Activated CD8-positive, alpha-beta memory T cell treated with anti-CD3 and anti-CD28 coated beads, Interleukin-2, amount 50 U/mL, for 24 hours (primary cell): Measurements from ENCODE around the gene VTI1A.
"Not testable (repeated sequence)": the region's sequence is repeated elsewhere in the genome, so short reads cannot be mapped to it uniquely, and the experiment has no call there.

ENCODE experiments used
- DNase-seq: peaks from one replicate; pipeline ENCODE4 v3.0.0-alpha.2; 2020; ENCODE audit errors: extremely low read depth

The VTI1A gene

DNA sequence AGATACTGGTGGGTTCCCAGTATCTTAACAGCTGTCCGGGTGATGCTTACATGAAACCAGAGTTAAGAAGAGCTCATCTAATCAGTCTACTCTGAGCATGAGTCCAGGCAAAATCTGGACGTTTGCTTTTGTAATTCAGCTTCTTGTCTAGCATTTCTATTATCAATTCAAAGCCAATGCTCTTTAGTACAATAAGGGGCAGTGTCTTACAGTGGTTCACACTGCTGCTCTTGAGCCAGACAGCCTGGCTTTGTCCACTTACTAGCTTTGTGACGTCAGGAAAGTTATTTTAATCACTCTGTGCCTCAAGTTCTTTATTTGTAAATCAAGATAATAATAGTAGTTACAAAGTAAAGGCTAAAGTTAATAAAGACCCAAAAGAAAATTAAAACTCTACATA, 275.7 kb downstream of the VTI1A start:
- no peak for DNase-seq

GRCh38 chr10:112723876-112724275, 276.9 kb downstream of the VTI1A start:
- DNase-seq = no peak

DNA sequence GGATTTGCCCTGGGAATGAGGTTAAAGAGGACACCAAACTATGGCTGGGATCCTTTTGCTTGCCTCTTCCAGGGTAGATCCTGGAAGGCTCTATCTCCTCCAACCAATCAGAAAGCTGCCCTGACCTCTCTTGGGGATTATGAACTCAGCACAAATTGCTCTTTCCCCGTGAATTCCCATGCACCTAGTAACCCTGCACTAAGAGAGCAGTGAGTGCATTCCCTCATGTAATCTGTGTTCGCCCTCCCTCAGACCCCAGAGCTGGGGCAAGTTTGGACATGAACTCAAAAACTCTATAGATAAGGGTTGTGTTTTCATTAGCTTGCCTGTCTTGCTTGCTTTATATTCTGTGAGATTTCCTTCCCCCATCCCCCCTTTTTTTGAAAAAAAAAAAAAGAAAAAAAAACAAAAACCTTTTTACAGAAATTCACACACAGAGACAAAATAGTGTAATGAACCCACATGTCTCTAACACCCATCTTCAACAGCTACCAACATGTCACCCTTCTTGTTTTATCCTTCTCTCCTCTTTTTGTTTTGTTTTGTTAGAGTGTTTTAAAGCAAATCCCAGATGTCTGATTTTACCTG, 277.5 kb downstream of the VTI1A start:
- DNase-seq = no peak

- no peak for DNase-seq
These were observed 281.3 kb downstream of the VTI1A start for GRCh38 chr10:112728118-112728883.

DNA sequence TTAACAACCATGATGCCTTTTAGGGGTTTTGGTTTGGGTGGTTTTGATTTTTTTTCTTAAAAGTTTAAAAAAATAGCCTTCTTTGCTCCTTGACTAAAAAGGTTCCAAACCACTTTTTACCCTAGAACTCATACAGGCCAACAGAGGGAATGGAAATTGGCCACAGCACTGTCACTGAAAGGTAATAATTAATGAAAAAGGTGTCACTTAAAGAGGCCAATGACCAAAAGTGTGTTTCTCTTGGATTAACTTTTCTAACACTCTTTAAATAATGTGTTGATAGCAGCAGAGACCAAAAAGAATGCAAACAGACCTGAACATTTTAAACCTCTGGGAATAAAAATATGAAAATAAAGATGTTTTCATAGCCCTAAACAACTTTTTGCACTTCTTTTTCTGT, 282.0 kb downstream of the VTI1A start:
- no peak for DNase-seq

GRCh38 chr10:112731450-112731849, 284.4 kb downstream of the VTI1A start:
- not testable (repeated sequence) for DNase-seq

GRCh38 chr10:112732277-112732921, 285.4 kb downstream of the VTI1A start:
- DNase-seq = no peak

GRCh38 chr10:112735041-112735695, 288.2 kb downstream of the VTI1A start:
- no peak for DNase-seq

DNA sequence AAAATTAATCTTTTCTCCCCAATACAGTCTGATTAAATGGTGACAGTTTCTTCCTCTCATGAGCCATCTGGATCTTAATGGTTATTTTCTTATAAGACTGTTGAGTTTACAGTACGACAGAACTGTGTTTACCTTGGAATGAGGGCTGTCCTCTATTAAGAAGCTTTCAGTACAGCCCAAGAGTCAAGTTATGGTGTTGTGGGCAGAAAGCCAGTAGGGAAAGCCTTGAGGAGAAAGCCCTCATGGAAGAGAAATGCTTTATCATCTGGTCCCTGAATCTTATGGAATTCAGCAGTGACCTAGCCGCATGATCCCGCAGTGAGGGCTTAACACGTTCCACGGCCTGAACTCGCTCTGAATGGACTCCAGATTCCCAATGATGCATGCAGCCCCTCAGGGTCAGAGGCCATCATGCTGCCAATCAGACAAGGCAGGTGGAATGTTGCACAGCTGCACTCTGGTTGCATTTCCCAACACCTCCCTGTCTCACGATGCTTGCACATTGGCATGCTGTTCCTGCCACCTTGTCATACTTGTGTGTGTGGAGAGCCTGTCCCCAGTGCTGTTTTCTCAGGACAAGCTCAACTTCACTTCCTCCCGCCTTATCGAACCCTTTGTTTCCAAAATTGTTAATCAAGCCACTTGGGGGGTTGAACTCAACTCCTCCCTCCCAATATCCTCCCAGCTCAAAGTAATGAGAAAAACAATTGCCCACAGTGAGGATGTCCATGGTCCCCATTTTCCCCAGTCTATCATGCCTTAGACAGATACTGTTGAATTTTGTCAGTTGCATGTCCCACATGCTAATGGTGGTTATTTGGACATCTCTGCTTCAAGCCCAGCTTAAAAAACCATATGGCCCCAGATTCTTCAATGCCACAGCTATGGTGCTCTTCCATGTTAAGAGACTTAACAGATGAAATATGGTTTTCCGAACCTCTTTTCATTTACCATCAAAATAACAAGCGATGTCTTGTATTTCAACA, 291.9 kb downstream of the VTI1A start:
- DNase-seq = no peak

DNA sequence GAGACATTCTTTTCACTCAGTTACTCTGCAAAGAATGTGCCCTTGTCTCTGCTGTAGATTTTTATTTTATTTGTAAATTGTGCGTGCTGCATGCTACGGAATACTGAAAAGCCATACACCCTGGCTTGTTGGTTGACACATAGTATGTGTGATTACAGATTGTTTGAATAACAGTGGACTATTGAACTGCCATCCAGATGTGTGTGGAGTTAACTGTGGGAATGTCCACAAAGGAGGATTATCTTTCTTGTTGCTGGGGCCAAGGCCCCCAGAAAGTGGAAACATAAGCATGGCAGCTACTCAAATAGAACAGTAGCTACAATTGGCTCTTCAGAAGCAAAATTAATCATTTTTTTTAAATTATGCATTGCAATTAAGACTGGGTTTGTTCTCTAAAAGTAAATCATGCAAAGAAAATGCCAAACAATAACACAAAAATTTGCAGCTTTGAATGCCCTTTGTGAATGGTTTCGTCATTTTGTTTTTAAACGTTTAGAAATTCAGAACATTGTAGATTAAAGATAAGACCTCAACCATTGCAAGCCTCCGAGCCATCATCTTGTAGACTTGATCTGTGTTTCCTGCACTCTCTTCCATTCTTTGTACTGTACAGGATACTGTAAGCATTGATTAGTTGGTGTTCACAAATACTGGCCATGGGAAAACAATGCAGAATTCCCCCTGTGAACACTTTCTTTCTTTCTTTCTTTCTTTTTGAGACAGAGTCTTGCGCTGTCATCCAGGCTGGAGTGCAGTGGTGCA, 292.8 kb downstream of the VTI1A start:
- DNase-seq = no peak

GRCh38 chr10:112741830-112742402, 294.9 kb downstream of the VTI1A start:
- no peak for DNase-seq

GRCh38 chr10:112744181-112745096, 297.4 kb downstream of the VTI1A start:
- no peak for DNase-seq

DNA sequence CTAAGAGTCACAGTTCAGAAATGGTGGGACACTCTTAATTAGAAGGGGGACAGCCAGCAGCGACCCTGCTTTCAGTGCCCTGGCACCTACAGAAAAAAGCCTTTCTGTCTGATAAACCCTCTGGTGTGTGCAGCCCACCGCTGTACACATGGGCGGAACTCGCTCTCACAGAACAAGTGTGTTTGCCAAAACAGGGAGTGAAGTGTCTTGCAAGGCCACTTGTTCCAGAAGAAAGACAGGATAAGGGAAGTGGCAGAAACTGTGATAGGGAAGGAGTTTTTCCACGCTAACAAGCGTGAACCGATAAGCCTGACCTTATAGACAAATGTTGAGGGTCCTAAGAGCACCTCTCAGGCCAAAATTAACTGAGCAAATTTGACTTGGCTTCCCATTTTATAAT, 299.3 kb downstream of the VTI1A start:
- no peak for DNase-seq

DNA sequence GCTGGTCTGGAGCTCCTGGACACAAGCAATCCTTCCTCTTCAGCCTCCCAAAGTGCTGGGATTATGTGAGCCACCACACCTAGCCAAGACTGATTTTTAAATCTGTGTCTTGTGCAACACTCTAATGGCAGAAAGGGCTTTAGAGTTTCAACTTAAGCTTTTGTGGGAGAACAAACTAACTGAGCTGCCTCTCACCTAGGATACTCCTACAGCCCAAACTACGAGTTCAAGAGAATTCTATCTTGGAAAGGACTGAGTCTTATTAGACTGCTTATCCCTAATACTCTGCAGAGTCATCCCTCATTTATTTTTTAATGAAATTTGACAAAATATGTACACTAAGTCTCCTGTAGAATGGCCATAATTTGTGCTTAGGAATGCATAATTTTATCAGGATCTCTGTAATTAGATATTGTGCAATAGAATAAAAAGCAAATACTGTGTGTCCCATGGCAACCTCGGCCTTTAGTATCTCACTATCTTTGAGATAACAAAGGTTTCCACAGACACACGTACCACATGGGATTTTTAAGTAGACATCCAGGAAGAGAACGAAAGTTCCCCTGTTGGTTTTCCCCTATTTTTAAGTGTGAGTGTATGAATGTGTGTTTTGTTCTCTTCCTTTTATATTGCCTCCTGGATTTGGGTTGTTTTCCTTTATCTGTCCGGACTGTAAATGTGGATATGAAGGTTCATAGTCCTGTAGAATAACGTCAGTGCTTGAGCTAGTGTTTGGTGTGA, 303.6 kb downstream of the VTI1A start:
- no peak for DNase-seq

DNA sequence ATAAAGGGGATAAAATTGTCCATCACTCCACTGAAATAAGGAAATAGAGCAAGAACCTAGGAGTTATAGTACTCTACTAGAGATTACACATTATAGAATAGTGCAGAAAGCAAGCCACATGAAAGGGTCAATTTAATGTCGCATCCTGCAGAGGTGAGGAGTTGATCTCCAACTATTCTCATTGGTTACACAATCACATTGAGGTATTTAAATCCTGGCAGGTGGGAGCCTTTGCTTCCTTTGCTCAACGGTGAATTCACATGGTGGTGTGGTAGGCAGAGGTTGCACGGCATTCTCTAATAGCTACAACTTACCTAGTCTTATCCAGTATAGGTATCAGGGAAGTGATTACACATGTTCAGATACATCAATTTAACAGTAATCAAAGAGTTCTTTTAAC, 304.6 kb downstream of the VTI1A start:
- DNase-seq = no peak

- no peak for DNase-seq
These were observed 305.3 kb downstream of the VTI1A start for GRCh38 chr10:112752288-112752687.

DNA sequence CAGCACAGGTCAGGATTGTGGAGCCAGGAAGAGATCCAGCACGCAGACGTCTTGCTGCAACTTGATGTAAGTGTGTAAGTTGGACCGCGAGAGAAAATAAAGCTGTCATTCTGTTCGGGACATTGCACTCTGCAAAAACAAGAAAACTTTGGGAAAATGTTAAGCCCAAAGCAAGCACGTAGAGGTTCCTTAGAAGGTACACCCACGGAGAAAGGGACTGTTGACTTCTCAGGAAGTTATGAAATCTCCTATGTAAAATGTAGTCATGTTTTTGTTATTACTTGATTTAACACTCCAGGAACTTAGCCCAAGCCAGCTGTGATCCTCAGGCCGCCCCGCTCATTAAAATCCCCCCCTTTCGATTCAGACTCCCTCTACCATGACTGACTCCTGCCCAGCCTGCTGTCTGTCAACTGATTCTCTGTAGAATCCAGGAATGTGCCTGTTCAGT, 307.0 kb downstream of the VTI1A start:
- DNase-seq = no peak

- no peak for DNase-seq
These were observed 308.6 kb downstream of the VTI1A start for GRCh38 chr10:112755446-112756234.
